Measurements from ENCODE around the gene ZNF792. TPM values are rescaled to one million over a fixed set of nuclear protein-coding genes. Genes with fewer than 3 reads are reported as not detected.
A peak's percentile ranks its signal among the peaks of the same experiment; 100 is the strongest.

The ZNF792 gene
- total RNA-seq, 2 experiments from 2014 or later = 5.1 to 5.6 TPM

DNA sequence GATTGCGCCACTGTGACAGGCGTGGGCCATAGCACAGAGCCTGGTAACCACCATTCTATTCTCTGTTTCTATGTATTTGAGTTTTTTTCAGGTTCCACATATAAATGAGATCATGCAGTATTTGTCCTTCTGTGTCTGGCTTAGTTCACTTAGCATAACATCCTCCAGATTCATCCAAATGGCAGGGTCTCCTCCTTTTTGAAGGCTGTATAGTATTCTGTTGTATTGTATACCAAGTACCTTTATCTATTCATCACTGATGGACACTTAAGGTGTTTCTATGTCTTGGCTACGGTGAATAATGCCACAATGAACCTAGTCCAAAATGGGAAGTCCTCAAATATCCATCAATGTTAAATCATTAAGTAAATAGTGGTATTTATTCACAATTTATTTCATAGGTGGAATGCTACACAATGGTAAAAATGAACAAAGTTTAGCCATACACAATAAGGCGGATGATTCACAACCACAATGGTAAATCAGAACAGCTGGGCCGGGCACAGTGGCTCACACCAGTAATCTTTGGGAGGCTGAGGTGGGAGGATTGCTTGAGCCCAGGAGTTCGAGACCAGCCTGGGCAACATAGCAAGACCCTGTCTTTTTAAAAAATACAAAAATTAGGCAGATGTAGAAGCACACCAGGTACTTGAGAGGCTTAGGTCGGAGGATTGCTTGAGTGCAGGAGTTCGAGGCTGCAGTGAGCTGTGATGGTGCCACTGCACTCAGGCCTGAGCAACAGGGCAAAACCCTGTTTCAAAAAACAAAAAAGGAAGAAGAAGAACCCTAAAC, 27.7 kb upstream of the ZNF792 start:
- POLR2A ChIA-PET = interaction anchor here (0.7 to 2.9 kb wide), 4 partner anchors 8 to 21 kb away, joined by 3 to 9 read pairs (median 3); partner anchors contain the start of gene GRAMD1A
- CTCF ChIA-PET = interaction anchor here (0.7 to 2.6 kb wide), 6 partner anchors 11 to 21 kb away, joined by 3 to 11 read pairs (median 4); no protein-coding TSS in a partner anchor
- DNase-seq (no peak), ATAC-seq (no peak)
- H3K27ac Mint-ChIP-seq = peak overlapping the region; percentile 13
- intact Hi-C loops (cut with micrococcal nuclease) = no loop called here
- H3K27me3 Mint-ChIP-seq = no peaks in the 10 kb centered on the region
- no peak for TF ChIP-seq CTCF (IDR thresholded peaks at IDR 0.05)
- no peaks in the 10 kb centered on the region for H3K36me3 Mint-ChIP-seq (ENCODE audit: low read depth)
- peaks cover 36% of the 10 kb centered on the region for H3K4me1 Mint-ChIP-seq (ENCODE audit: low read depth)
- H3K9me3 Mint-ChIP-seq = no peaks in the 10 kb centered on the region
- no peak overlapping the region for H3K4me3 Mint-ChIP-seq

- peak; percentile 72 for DNase-seq
- intact Hi-C loops (cut with micrococcal nuclease) = no loop called here
- ATAC-seq = peak; percentile 82
These were observed 26.7 kb upstream of the ZNF792 start for GRCh38 chr19:34990578-34991192.

GRCh38 chr19:34989298-34989697, 25.3 kb upstream of the ZNF792 start:
- ChIA-PET POLR2A (interaction anchor here (0.6 to 2.9 kb wide), 5 partner anchors 12 to 1061 kb away, joined by 3 to 9 read pairs (median 3); no protein-coding TSS in a partner anchor), CTCF (interaction anchor here (1.4 to 2.6 kb wide), 2 partner anchors 23 to 55 kb away, joined by 4 to 11 read pairs; no protein-coding TSS in a partner anchor)
- intact Hi-C loops (cut with micrococcal nuclease) = no loop called here
- Mint-ChIP-seq H3K9me3 (peaks cover 2% of the 10 kb centered on the region), H3K4me3 (no peak overlapping the region), H3K36me3 (ENCODE audit: low read depth) (peaks cover 2% of the 10 kb centered on the region), H3K4me1 (ENCODE audit: low read depth) (peaks cover 45% of the 10 kb centered on the region), H3K27ac (peak overlapping the region; percentile 23), H3K27me3 (no peaks in the 10 kb centered on the region)
- no peak for ATAC-seq
- TF ChIP-seq CTCF (IDR thresholded peaks at IDR 0.05) = no peak
- DNase-seq = no peak

More at GRCh38 chr19:34990578-34991192, 26.7 kb upstream of the ZNF792 start:
- ChIA-PET POLR2A (interaction anchor here (0.7 to 2.9 kb wide), 4 partner anchors 9 to 22 kb away, joined by 3 to 9 read pairs (median 6); partner anchors contain the start of gene GRAMD1A), CTCF (interaction anchor here (1.8 to 2.6 kb wide), 2 partner anchors 18 to 22 kb away, joined by 5 to 11 read pairs; no protein-coding TSS in a partner anchor)
- Mint-ChIP-seq H3K4me1 (ENCODE audit: low read depth) (peaks cover 37% of the 10 kb centered on the region), H3K36me3 (ENCODE audit: low read depth) (no peaks in the 10 kb centered on the region), H3K27ac (peak overlapping the region; percentile 82), H3K9me3 (no peaks in the 10 kb centered on the region), H3K4me3 (no peak overlapping the region), H3K27me3 (no peaks in the 10 kb centered on the region)
- no peak for TF ChIP-seq CTCF (IDR thresholded peaks at IDR 0.05)

GRCh38 chr19:34988119-34988518, 24.1 kb upstream of the ZNF792 start:
- peaks cover 2% of the 10 kb centered on the region for H3K36me3 Mint-ChIP-seq (ENCODE audit: low read depth)
- peaks cover 50% of the 10 kb centered on the region for H3K4me1 Mint-ChIP-seq (ENCODE audit: low read depth)
- no peak for TF ChIP-seq CTCF (IDR thresholded peaks at IDR 0.05)
- no peak overlapping the region for H3K4me3 Mint-ChIP-seq
- no peaks in the 10 kb centered on the region for H3K27me3 Mint-ChIP-seq
- no peak for ATAC-seq
- intact Hi-C loops (cut with micrococcal nuclease) = no loop called here
- CTCF ChIA-PET = interaction anchor here (0.8 to 1.4 kb wide), 4 partner anchors 15 to 56 kb away, joined by 3 to 4 read pairs (median 4); no protein-coding TSS in a partner anchor
- H3K9me3 Mint-ChIP-seq = peaks cover 2% of the 10 kb centered on the region
- H3K27ac Mint-ChIP-seq = no peak overlapping the region
- POLR2A ChIA-PET = interaction anchor here (1.1 kb wide), 1 partner anchor 8 kb away, joined by 3 read pairs; no protein-coding TSS in a partner anchor
- DNase-seq = no peak

Data from activated CD8-positive, alpha-beta T cell treated with anti-CD3 and anti-CD28 coated beads for 36 hours (primary cell).